Measurements from ENCODE around the gene DNAJC18.

Gene DNAJC18

DNA sequence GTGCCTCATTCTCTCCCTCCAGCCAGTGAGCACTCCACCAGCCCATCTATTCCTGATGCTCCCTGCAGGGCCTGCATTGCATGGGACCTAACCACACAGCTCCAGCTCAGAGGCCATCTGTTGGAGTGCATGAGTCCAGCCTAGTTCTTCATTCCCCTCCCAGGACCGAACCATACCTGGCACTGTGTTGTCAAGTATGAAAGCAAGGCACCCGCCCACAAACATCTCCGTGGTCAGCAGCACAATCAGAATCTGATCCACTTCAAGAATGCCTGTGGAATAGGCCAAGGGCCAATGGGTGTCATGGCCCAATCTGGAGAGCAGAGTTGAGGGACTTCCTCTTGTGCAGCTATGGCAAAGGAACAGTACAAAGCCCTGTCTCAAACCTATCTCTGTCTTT lies 62.1 kb downstream of the DNAJC18 start:
- no peaks in the 10 kb centered on the region for H3K9me3 ChIP-seq
- no peak overlapping the region for H3K27ac ChIP-seq
- TF ChIP-seq, protein P1, sequence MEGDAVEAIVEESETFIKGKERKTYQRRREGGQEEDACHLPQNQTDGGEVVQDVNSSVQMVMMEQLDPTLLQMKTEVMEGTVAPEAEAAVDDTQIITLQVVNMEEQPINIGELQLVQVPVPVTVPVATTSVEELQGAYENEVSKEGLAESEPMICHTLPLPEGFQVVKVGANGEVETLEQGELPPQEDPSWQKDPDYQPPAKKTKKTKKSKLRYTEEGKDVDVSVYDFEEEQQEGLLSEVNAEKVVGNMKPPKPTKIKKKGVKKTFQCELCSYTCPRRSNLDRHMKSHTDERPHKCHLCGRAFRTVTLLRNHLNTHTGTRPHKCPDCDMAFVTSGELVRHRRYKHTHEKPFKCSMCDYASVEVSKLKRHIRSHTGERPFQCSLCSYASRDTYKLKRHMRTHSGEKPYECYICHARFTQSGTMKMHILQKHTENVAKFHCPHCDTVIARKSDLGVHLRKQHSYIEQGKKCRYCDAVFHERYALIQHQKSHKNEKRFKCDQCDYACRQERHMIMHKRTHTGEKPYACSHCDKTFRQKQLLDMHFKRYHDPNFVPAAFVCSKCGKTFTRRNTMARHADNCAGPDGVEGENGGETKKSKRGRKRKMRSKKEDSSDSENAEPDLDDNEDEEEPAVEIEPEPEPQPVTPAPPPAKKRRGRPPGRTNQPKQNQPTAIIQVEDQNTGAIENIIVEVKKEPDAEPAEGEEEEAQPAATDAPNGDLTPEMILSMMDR (IDR thresholded peaks at IDR 0.05) = no peak
- no peaks in the 10 kb centered on the region for H3K27me3 ChIP-seq
- H3K4me3 ChIP-seq (ENCODE audit: low read depth in 1 of 2, low read length in 1 of 2) = no peak overlapping the region
- peaks cover 0 to 4% of the 10 kb centered on the region in 2 experiments for H3K4me1 ChIP-seq (ENCODE audit: control insufficient read depth in 1 of 2, insufficient read depth in 1 of 2, low read depth in 1 of 2, low read length in 1 of 2)
- peaks cover 38% of the 10 kb centered on the region for H3K36me3 ChIP-seq

DNA sequence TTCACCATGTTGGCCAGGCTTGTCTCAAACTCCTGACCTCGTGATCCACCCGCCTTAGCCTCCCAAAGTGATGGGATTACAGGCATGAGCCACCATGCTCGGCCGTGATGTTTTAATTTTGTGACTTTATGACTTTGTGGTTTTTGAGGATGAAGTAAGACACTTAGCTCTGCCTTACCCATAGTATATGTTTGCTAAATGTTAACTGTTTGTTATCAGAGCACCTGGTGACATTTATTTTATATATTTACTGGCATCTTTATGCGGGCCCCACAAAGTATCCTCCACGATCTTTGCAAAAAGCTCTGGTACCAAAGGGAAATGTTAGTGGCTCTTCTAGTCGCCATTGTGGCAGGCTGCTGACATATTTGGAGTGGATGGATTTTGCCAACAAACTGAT lies 63.0 kb downstream of the DNAJC18 start:
- Histone ChIP-seq H3K27ac (no peak overlapping the region), H3K27me3 (no peaks in the 10 kb centered on the region), H3K4me1 (ENCODE audit: control insufficient read depth in 1 of 2, insufficient read depth in 1 of 2, low read depth in 1 of 2, low read length in 1 of 2) (peaks cover 0 to 4% of the 10 kb centered on the region in 2 experiments), H3K4me3 (ENCODE audit: low read depth in 1 of 2, low read length in 1 of 2) (no peak overlapping the region), H3K36me3 (peaks cover 47% of the 10 kb centered on the region), H3K9me3 (no peaks in the 10 kb centered on the region)
- TF ChIP-seq, protein P1 (IDR thresholded peaks at IDR 0.05) = no peak

DNA sequence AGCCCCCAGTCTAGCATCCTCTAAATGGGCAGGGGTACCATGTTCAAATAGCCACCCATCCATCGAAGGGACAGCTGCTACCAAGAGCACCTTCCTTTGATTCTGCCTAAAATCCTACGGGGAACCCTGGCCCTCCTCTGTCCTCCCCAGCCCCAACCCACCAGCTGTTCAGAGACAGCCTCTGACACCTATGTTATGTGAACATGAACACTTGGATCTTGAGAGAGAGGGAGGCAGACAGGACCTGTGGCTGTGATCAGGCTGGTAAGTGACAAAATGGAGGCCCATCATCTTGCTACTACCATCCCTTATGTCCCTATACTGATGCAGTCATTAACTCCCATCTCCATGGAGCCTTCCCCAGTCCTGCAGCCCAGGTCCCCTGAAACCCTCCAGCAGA lies 64.4 kb downstream of the DNAJC18 start:
- no peak overlapping the region for H3K27ac ChIP-seq
- H3K36me3 ChIP-seq = peaks cover 58% of the 10 kb centered on the region
- TF ChIP-seq, protein P1 (IDR thresholded peaks at IDR 0.05) = no peak

GRCh38 chr5:139371482-139372435 lies 67.6 kb downstream of the DNAJC18 start:
- Histone ChIP-seq H3K4me3 (ENCODE audit: low read depth in 1 of 2, low read length in 1 of 2) (no peak overlapping the region), H3K4me1 (ENCODE audit: control insufficient read depth in 1 of 2, insufficient read depth in 1 of 2, low read depth in 1 of 2, low read length in 1 of 2) (no peaks in the 10 kb centered on the region), H3K36me3 (peaks cover 83% of the 10 kb centered on the region), H3K27me3 (no peaks in the 10 kb centered on the region), H3K9me3 (no peaks in the 10 kb centered on the region), H3K27ac (no peak overlapping the region)
- TF ChIP-seq, protein P1 (IDR thresholded peaks at IDR 0.05) = no peak

More for the DNA sequence above, 64.4 kb downstream of the DNAJC18 start:
- H3K27me3 ChIP-seq = no peaks in the 10 kb centered on the region
- peaks cover 0 to 4% of the 10 kb centered on the region in 2 experiments for H3K4me1 ChIP-seq (ENCODE audit: control insufficient read depth in 1 of 2, insufficient read depth in 1 of 2, low read depth in 1 of 2, low read length in 1 of 2)
- no peaks in the 10 kb centered on the region for H3K9me3 ChIP-seq
- no peak overlapping the region for H3K4me3 ChIP-seq (ENCODE audit: low read depth in 1 of 2, low read length in 1 of 2)

DNA sequence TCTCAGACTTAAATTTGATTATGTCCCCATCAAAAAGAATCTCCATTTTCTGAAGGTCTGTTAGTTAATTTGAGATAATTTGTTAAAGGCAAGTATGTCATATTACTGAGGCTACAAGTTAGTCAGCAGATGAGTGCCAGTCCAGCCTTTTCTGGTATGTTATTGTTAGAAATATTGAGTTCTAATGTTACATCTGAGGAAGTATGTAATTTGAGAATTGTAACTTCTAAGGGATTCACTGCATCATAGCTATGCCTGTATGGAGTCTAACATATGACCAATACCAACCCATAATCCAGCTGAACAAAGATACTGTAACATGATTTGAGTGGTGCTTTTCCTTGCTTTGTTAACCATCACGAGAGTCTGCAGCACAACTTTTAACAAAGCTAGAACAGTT lies 70.1 kb downstream of the DNAJC18 start:
- H3K4me1 ChIP-seq (ENCODE audit: control insufficient read depth in 1 of 2, insufficient read depth in 1 of 2, low read depth in 1 of 2, low read length in 1 of 2) = no peaks in the 10 kb centered on the region
- H3K36me3 ChIP-seq = peaks cover 96% of the 10 kb centered on the region
- H3K27me3 ChIP-seq = no peaks in the 10 kb centered on the region
- TF ChIP-seq, protein P1 (IDR thresholded peaks at IDR 0.05) = no peak
- H3K9me3 ChIP-seq = no peaks in the 10 kb centered on the region
- H3K27ac ChIP-seq = no peak overlapping the region
- no peak overlapping the region for H3K4me3 ChIP-seq (ENCODE audit: low read depth in 1 of 2, low read length in 1 of 2)
